Upper lobe of left lung (tissue), 4 donors: Measurements from ENCODE around the gene DGKQ.
"Not testable (repeated sequence)": the region's sequence is repeated elsewhere in the genome, so short reads cannot be mapped to it uniquely, and the experiment has no call there.

Experiments used
- EP300 ChIP-seq, 4 donors: sonication (generic); formaldehyde crosslinking; IDR thresholded peaks; one replicate each; pipeline ENCODE4 v1.5.1; 2017; ENCODE audit warnings: antibody characterized with exemption in 4 of 4, control low read depth in 2 of 4
- POLR2A ChIP-seq, 4 donors: fragments of 450-650 bp; IDR thresholded peaks; one replicate each; pipeline ENCODE4 v1.5.1; 2016 to 2017; ENCODE audit warnings: antibody characterized with exemption in 4 of 4, mild to moderate bottlenecking in 2 of 4
- POLR2AphosphoS5 ChIP-seq, 2 donors: sonication (generic); formaldehyde crosslinking; IDR thresholded peaks; one replicate each; pipeline ENCODE4 v1.5.1; 2017; ENCODE audit warnings: antibody characterized with exemption in 2 of 2
- TF ChIP-seq, protein P1 (sequence below), 6 experiments: fragments of 450-650 bp in 4 of 6; fragments of 200-600 bp in 2 of 6; sonication (generic) in 2 of 6; IDR thresholded peaks; one replicate each; pipeline ENCODE4 v1.5.1; 2016 to 2019; ENCODE audit warnings: antibody characterized with exemption in 6 of 6

DNA sequence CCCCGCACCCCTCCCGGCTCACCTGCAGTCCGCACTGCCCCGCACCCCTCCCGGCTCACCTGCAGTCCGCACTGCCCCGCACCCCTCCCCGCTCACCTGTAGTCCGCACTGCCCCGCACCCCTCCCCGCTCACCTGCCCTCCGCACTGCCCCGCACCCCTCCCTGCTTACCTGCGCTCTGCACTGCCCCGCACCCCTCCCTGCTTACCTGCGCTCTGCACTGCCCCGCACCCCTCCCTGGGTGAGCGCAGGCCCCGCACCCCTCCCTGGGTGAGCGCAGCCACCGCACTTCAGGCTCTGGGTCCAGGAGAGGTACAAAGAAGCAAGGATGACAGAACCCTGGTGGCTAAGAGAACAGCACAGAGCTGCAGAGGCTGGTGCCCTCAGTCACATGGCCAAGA is 45.8 kb downstream of the DGKQ start:
- TF ChIP-seq, protein P1, sequence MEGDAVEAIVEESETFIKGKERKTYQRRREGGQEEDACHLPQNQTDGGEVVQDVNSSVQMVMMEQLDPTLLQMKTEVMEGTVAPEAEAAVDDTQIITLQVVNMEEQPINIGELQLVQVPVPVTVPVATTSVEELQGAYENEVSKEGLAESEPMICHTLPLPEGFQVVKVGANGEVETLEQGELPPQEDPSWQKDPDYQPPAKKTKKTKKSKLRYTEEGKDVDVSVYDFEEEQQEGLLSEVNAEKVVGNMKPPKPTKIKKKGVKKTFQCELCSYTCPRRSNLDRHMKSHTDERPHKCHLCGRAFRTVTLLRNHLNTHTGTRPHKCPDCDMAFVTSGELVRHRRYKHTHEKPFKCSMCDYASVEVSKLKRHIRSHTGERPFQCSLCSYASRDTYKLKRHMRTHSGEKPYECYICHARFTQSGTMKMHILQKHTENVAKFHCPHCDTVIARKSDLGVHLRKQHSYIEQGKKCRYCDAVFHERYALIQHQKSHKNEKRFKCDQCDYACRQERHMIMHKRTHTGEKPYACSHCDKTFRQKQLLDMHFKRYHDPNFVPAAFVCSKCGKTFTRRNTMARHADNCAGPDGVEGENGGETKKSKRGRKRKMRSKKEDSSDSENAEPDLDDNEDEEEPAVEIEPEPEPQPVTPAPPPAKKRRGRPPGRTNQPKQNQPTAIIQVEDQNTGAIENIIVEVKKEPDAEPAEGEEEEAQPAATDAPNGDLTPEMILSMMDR (IDR thresholded peaks at IDR 0.05): not testable (repeated sequence)
- not testable (repeated sequence) for TF ChIP-seq POLR2AphosphoS5, POLR2A, EP300 (IDR thresholded peaks at IDR 0.05)
